GM12892 (cell line): Measurements from ENCODE around the gene THOC3.
"Not testable (repeated sequence)": the region's sequence is repeated elsewhere in the genome, so short reads cannot be mapped to it uniquely, and the experiment has no call there.

Source experiments
- POLR2A ChIP-seq: IDR thresholded peaks from 2 replicates; pipeline ENCODE4 v1.6.1; 2011; ENCODE audit warnings: low read depth, low read length, control low read depth
- POLR2AphosphoS5 ChIP-seq: IDR thresholded peaks from 2 replicates; pipeline ENCODE4 v1.6.1; 2011; ENCODE audit warnings: low read depth, low read length, control low read depth
- TAF1 ChIP-seq: IDR thresholded peaks from 2 replicates; pipeline ENCODE4 v1.6.1; 2011; ENCODE audit warnings: low read depth, mild to moderate bottlenecking, control low read depth, low read length, borderline replicate concordance

DNA sequence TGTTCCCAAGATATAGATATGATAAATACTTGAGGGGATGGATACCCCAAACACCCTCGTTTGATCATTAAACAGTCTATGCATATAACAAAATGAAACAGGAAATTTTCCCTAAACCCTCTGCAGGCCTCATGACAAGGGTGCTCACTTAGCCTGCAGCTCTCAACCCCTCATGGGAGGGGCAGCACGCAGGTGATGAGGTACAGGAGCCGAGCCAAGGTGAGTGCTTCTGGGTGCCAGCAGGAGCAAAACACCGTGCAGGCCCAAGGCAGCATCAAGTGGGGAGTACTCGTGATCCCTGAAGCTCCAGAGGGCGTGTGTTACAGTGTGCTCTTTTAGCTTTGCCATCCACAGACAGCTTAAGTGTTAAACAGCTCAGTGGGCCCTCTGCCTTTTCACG lies 24.9 kb downstream of the THOC3 start:
- not testable (repeated sequence) for TF ChIP-seq POLR2A, POLR2AphosphoS5, TAF1
